ENCODE data around the gene MED26.
"Not testable (repeated sequence)": the region's sequence is repeated elsewhere in the genome, so short reads cannot be mapped to it uniquely, and the experiment has no call there.

MED26 gene

GRCh38 chr19:16628183-16628983 lies at the start of gene MED26:
Gene MED26 (minus strand): TSS chr19:16628204. CDS start chr19:16627943, 261 bp downstream.
- DNase-seq: peak; percentile 98

GRCh38 chr19:16677055-16677454 lies 49.1 kb upstream of the MED26 start:
- no peak for DNase-seq

- DNase-seq: no peak
These were observed 48.2 kb upstream of the MED26 start for GRCh38 chr19:16676101-16676798.

DNA sequence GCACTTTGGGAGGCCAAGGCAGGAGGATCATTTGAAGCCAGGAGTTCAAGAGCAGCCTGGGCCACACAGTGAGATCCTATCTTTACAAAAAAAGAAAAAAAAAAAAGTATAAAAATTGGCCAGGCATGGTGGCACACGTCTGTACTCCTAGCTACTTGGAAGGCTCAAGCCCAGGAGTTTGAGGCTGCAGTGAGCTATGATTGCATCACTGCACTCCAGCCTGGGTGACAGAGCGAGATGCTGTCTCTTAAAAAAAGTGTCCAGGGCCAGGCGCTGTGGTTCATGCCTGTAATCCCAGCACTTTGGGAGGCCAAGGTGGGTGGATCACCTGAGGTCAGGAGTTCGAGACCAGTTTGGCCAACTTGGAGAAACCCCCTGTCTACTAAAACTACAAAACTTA lies 45.8 kb upstream of the MED26 start:
- not testable (repeated sequence) for DNase-seq

DNA sequence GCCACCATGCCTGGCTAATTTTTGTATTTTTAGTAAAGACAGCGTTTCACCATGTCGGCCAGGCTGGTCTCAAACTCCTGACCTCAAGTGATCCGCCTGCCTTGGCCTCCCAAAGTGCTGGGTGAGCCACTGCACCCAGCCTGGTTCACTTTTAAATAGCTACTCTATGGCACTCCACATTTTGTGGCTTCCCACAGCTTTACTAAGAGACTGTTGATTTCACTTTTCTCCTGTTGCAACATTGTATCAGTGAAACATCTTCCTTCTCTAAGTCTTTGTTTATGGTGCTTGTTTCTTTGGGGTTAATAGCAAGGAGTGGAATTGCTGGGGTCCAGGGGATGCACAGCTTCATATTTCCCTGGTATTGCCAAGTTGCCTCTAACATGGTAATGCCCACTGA lies 45.2 kb upstream of the MED26 start:
- no peak for DNase-seq

GRCh38 chr19:16671652-16672274 lies 43.8 kb upstream of the MED26 start:
- DNase-seq: no peak

- DNase-seq: no peak
These were observed 42.3 kb upstream of the MED26 start for GRCh38 chr19:16670291-16670690.

DNA sequence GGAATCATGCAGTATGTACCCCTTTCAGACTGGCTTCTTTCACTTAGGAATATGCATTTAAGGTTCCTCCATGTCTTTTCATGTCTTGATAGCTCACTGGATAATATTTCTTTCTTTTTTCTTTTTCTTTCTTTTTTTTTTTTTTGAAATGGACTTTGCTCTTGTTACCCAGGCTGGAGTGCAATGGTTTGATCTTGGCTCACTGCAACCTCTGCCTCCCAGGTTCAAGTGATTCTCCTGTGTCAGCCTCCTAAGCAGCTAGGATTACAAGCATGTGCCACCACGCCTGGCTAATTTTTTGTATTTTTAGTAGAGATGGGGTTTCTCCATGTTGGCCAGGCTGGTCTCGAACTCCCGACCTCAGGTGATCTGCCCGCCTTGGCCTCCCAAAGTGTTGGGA lies 40.7 kb upstream of the MED26 start:
- DNase-seq: not testable (repeated sequence)

DNA sequence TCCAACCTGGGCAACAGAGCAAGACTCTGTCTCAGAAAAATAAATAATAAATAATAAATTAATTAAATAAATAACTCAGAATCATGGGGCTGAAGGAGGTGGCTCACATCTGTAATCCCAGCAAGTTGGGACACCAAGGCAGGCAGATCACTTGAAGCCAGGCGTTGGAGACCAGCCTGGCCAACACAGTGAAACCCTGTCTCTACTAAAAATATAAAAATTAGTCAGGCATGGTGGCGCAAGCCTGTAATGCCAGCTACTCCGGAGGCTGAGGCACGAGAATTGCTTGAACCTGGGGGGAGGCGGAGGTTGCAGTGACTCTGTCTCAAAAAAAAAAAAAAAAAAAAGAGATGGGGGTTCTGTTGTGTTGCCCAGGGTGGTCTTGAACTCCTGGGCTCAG lies 40.2 kb upstream of the MED26 start:
- DNase-seq: no peak

DNA sequence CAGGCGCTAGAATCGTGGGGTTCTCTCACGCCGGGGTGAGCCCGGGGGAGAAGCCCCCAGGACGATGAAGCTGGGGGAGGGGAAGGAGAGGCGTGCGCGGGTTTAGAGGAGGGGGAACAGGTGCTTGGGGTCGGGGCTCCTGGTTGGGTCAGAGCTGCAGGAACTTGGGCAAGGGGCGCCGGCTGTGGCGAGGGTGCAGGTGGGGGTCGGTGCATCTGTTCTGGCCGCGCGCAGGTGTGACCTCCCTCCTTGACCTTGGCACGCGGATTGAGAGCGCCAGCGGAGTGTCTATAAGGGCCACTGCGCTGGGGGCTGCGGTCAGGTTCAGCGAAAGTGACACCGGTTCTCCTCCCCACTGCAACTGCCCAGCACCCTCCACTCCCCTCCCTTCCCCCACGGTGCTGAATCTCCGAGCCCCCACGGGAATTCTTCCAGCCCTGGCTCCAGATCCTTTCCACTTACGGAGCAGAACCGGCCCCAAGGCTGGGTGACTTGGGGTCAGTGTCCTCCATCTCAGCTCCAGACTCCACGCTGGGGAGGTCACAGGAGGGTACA lies 33.6 kb upstream of the MED26 start:
- DNase-seq: no peak

- no peak for DNase-seq
These were observed 32.9 kb upstream of the MED26 start, which contains the start of gene TMEM38A for GRCh38 chr19:16660763-16661479. Gene TMEM38A (plus strand): TSS chr19:16661139. CDS start chr19:16661218, 79 bp downstream.

GRCh38 chr19:16659832-16660708 lies 32.1 kb upstream of the MED26 start, which contains the start of gene SMIM7:
Gene SMIM7 (minus strand): TSS chr19:16660144. CDS start chr19:16660110, 34 bp downstream.
- peak; percentile 98 for DNase-seq

DNA sequence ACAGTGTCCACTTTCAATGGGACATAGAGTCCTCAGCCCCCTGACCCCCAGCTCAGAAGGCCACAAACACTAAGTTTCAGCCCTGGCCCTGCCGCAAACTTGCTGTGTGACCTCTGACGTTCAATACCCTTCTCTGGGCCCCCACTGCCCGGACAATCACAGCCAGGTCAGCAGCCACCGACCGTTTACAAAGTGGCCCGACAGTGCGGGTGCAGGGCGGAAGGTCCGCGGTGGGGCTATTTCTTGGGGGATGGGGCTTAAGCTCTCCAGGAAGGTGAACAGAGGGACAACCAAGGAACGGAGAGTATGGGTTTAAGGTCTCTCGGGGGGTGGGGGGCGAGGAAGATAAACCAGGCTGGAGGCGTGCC lies 31.4 kb upstream of the MED26 start:
- no peak for DNase-seq

DNA sequence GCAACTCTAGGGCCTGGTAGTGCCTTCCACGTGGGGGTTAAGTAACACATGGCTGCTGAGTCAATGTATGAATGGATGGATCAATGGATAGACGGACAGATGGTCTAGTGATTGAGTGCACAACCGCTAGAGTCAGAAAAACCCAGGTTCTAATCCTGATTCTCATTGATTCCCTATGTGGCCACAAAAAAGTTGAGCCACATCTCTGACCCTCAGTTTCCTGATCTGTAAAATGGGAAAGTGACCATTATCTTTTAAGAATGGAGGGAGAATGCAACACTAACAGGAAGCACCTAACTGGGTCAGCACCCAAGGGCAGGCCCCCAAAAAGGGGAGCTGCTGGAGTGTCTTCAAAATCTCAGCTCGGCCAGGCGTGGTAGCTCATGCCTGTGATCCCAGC lies 29.4 kb upstream of the MED26 start:
- DNase-seq: no peak

GRCh38 chr19:16655727-16656126 lies 27.7 kb upstream of the MED26 start:
- DNase-seq: no peak

DNA sequence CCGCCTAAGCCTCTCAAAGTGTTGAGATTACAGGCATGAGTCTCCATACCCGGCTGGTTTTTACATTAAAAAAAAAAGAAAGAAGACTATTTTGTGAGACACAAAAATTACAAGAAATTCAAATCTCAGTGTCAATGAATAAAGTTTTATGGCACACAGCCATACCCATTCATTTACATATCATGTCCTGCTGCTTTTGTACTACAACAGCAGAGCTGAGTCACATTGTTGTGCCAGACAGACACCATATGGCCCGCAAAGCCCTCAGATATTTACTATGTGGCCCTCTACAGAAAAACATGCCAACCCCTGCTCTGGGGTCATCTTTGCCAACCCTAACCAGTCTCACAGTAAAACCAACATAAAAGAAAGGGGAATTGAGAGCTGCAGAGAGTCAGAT lies 26.6 kb upstream of the MED26 start:
- no peak for DNase-seq

DNA sequence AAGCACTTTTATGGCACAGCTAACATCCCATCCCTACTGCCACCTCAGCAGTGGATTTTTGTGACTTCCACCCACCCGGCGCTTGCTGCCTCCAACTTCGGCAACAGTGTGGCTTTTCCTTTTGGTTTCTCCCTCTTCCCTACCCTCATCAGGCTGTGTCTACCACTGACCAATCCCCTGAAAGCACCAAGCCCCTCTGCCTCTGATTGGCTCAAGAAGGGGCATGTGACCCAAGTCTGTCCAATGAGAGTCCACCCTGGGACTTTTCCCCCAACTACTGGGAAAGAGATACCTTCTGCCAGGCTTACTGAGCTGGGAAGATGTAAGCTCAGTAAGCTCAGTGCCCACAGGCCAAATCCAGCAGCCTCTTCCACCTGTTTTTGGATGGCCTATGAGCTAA lies 26.1 kb upstream of the MED26 start:
- DNase-seq: no peak

DNA sequence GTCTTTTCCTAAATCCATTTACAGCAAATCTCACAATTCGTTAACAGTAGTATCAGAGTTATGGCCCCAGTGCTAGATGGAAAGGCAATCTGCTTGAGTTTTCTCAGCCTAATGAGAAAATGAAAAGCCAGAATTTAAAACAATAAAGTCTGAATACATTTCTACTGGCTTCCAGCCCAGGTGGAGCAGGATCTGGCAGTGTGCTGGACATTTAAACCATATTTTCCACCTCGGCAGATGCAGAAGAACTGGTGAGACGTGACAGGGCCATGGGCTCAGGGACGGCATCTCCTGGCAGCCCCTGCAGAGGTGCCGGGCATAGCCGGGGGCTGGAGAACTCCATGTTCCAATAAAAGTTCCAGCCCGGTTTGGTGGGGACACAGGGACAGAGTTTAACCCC lies 24.9 kb upstream of the MED26 start:
- no peak for DNase-seq

DNA sequence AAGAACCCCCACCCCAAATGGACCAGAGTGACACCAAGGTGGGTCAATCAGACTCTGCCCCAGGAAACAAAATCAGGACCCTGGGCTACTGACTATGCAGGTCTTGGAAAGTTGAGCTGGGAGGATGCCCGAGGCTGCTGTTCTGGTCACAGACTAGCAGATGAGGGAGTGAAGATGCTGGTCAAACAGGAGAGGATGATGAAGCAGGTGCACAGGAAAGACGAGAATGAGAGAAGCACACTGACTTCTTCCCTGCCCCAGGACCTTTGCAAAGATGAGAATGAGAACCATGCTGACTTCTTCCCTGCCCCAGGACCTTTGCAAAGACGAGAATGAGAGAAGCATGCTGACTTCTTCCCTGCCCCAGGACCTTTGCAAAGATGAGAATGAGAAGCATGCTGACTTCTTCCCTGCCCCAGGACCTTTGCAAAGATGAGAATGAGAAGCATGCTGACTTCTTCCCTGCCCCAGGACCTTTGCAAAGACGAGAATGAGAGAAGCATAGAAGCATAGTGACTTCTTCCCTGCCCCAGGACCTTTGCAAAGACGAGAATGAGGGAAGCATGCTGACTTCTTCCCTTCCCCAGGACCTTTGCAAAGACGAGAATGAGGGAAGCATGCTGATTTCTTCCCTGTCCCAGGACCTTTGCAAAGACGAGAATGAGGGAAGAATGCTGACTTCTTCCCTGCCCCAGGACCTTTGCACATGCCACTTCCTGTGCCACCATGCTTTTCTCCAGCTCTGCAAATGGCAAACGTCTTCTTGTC lies 23.6 kb upstream of the MED26 start:
- DNase-seq: not testable (repeated sequence)

DNA sequence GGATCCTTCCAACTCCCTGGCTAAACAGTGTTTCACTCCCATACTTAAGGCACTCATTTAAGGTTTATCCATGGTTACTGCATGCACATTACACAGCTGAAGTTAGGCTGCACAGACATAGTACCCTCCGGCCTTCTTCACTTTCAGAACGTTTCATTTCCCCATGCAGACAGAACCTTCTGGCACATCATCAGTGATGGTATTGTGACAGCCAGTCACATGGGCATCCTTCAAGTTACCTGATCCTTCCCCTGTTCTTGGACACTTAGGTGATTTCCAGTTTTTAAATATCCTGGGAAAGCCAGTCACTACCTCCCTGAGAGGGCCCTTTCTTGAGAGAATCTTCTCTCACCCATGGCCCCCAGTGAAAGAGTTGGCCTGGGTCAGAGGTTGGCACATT lies 22.8 kb upstream of the MED26 start:
- DNase-seq: no peak

DNA sequence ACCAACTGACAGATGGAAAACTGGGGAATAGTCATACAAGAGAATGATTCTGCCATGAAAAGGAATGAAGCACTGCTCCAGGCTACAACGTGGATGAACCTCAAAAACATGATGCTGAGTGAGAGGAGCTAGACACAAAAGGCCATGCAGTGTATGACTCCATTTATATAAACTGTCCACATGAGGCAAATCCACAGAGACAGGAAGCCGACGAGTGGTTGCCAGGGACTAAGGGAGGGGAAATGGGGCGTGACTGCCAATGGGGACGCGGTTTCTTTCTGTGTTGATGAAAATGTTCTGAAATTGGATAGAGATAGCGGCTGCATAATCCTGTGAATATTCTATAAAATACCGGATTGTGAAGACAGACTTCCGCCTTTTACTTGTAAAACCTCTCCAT lies 21.7 kb upstream of the MED26 start:
- no peak for DNase-seq
